ENCODE data around the gene IFNG.

The IFNG gene

DNA sequence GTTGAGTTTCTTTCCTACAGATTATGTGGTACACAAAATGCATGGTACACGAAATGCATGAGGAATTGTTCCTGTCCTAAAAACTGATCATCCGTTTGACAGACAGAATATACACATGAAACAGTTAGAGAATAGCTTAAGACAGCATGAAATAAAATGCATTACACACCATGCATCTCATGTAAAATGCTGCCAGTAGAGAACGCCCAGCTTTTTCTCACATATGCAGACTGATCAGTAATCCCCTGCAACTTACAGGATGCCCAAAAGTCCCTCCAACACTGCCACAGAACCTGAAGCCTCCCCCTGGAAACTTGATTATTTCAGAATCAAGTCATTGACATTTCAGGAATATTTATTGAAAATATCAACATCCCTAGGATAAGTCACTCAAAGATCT is 24.0 kb downstream of the IFNG start:
- 91% methylated on average over 3 of the region's 3 CpGs for WGBS
- H3K4me1 ChIP-seq (ENCODE audit: insufficient read depth, low read length) = no peaks in the 10 kb centered on the region
- no peaks in the 10 kb centered on the region for H3K36me3 ChIP-seq (ENCODE audit: insufficient read depth, low read length)

DNA sequence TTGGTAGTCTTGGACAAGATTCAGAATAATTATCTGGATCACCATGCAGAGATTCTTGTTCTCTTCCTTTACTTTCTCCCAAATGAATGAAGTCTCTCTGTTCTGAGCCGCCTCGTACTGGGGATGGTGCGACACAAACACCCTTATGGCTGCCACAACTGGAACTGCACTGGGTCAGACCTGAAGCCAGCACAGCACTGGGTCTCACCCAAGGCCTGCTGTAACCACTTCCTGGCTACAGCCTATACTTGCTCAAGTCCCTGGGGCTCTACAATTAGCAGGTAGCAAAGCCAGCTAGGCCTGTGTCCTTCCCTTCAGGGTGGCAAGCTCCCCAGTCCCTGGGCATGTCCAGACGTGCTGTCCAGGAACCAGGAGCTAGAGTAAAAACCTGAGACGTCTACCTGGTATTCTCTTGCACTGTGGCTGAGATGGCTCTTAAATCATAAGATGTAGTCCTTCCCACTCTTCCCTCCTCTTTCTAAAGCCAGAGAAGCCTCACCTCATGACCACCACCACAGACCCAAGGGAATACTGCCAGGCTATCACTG is 27.6 kb downstream of the IFNG start:
- Histone ChIP-seq H3K4me3 (ENCODE audit: low read length) (no peak overlapping the region), H3K9ac (ENCODE audit: low read depth, low read length) (no peak overlapping the region), H3K4me1 (ENCODE audit: insufficient read depth, low read length) (no peaks in the 10 kb centered on the region), H3K27ac (ENCODE audit: low read depth, low read length) (no peak overlapping the region), H3K27me3 (ENCODE audit: insufficient read depth, low read length) (no peaks in the 10 kb centered on the region), H3K36me3 (ENCODE audit: insufficient read depth, low read length) (no peaks in the 10 kb centered on the region), H3K9me3 (ENCODE audit: insufficient read depth, low read depth, low read length) (no peaks in the 10 kb centered on the region; the same call in 1 of the 2 replicates)
- 94% methylated on average over 5 of the region's 5 CpGs for WGBS

More for the DNA sequence above, 24.0 kb downstream of the IFNG start:
- Histone ChIP-seq H3K9me3 (ENCODE audit: insufficient read depth, low read depth, low read length) (no peaks in the 10 kb centered on the region), H3K27ac (ENCODE audit: low read depth, low read length) (no peak overlapping the region), H3K27me3 (ENCODE audit: insufficient read depth, low read length) (no peaks in the 10 kb centered on the region), H3K4me3 (ENCODE audit: low read length) (no peak overlapping the region), H3K9ac (ENCODE audit: low read depth, low read length) (no peak overlapping the region)

DNA sequence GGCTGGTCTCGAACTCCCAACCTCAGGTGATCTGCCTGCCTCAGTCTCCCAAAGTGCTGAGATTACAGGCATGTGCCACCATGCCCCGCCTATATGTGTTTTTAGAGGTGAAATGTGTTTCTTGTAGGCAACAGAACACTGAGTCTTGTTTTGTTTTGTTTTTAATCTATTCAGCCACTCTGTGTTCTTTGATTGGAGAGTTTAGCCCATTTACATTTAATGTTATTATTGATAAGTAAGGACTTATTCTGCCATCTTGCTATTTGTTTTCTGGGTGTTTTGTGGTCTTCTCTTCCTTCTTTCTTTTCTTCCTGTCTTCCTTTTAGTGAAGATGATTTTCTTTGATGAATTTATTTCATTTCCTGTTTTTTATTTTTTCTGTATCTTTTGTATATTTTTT is 29.6 kb downstream of the IFNG start:
- Histone ChIP-seq H3K4me3 (ENCODE audit: low read length) (no peak overlapping the region), H3K27me3 (ENCODE audit: insufficient read depth, low read length) (no peaks in the 10 kb centered on the region), H3K9ac (ENCODE audit: low read depth, low read length) (no peak overlapping the region), H3K4me1 (ENCODE audit: insufficient read depth, low read length) (no peaks in the 10 kb centered on the region), H3K27ac (ENCODE audit: low read depth, low read length) (no peak overlapping the region), H3K9me3 (ENCODE audit: insufficient read depth, low read depth, low read length) (no peaks in the 10 kb centered on the region; the same call in 1 of the 2 replicates), H3K36me3 (ENCODE audit: insufficient read depth, low read length) (no peaks in the 10 kb centered on the region)
- 98% methylated on average over 2 of the region's 2 CpGs for WGBS

DNA sequence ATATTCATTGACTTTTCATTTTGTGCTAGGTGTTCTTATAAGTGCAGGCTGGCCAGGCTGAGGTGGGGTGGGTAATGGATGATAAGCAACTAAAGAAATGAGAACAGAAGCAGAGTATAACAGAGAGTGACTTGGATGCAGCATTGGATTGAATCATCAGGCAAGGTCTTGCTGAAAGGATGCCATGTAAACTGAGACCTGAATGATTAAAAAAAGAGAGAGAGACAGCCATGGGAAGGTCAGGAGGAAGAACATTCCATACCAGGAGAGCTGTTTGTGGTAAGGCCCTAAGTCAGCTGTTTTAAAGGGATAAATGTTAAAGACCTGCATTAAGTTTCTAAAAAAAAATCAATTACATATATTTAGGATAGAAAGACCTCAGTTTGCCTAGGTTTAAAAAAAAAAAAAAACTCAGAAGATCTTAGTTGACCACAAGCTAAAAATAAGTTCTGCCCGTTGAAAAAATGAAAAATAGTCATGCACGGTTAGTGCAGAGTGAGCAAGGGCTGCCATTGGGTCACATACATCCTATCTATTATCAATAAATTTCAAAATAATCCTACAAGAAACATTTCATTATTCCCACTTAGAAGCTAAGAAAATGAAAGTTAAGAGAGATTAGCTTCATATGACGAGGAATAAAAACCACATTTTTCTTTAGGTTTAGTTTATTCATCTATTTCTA is 37.2 kb downstream of the IFNG start:
- H3K9me3 ChIP-seq (ENCODE audit: insufficient read depth, low read depth, low read length) = no peaks in the 10 kb centered on the region
- peaks cover 7% of the 10 kb centered on the region; the same call in 1 of the 2 replicates for H3K4me1 ChIP-seq (ENCODE audit: insufficient read depth, low read length)
- WGBS = 93% methylated on average over 2 of the region's 3 CpGs
- no peak overlapping the region for H3K4me3 ChIP-seq (ENCODE audit: low read length)
- no peak overlapping the region for H3K27ac ChIP-seq (ENCODE audit: low read depth, low read length)
- no peak overlapping the region for H3K9ac ChIP-seq (ENCODE audit: low read depth, low read length)
- no peaks in the 10 kb centered on the region for H3K36me3 ChIP-seq (ENCODE audit: insufficient read depth, low read length)
- no peaks in the 10 kb centered on the region for H3K27me3 ChIP-seq (ENCODE audit: insufficient read depth, low read length)

DNA sequence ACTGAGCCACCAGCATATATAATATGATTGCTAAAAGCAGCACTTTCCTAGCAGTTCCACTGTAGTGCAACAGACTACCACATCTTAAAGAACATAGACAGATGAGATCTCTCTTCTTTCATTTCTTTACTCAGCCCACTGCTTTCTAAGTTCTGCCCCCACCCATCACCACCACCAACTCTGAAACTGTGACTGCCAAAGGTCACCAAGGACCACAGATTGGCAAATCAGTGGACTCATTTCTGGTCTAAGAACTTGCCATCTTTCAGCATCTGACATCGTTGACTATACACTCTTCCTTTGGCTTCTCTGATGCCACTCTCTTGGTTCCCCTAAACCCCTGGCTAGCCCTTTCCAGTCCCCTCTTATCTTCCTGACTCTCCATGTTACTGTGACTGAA is 38.4 kb downstream of the IFNG start:
- no peaks in the 10 kb centered on the region for H3K36me3 ChIP-seq (ENCODE audit: insufficient read depth, low read length)
- no peak overlapping the region for H3K9ac ChIP-seq (ENCODE audit: low read depth, low read length)
- no peaks in the 10 kb centered on the region for H3K27me3 ChIP-seq (ENCODE audit: insufficient read depth, low read length)
- WGBS = over 99% methylated on average over 1 of the region's 1 CpG
- no peaks in the 10 kb centered on the region for H3K9me3 ChIP-seq (ENCODE audit: insufficient read depth, low read depth, low read length)
- peaks cover 7% of the 10 kb centered on the region; the same call in 1 of the 2 replicates for H3K4me1 ChIP-seq (ENCODE audit: insufficient read depth, low read length)
- H3K27ac ChIP-seq (ENCODE audit: low read depth, low read length) = no peak overlapping the region
- H3K4me3 ChIP-seq (ENCODE audit: low read length) = no peak overlapping the region

DNA sequence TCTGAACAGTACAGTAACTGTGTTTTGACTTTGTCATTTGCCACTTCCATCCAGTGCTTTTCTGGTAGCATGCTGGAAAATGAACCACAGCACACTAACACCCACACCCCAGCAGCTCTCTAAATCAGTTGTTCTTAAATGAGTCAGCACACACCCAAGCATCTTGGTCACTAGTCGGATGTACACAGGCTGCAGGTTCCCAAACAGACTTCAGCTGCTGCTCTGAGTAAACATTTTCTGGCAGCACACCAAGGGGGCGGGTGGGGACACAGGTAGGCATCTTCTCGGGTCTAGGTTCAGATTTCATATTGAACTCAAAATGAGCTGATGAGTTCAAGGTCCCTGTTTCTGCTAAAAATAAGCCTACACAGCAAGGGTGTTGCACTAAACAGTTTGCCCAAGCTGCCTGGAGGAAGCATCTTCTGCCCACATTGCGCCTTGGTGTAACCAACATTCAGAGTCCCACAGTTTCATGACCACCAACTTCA is 39.8 kb downstream of the IFNG start:
- no peak overlapping the region for H3K9ac ChIP-seq (ENCODE audit: low read depth, low read length)
- peaks cover 7% of the 10 kb centered on the region; the same call in 1 of the 2 replicates for H3K4me1 ChIP-seq (ENCODE audit: insufficient read depth, low read length)
- no peak overlapping the region for H3K4me3 ChIP-seq (ENCODE audit: low read length)
- no peaks in the 10 kb centered on the region for H3K9me3 ChIP-seq (ENCODE audit: insufficient read depth, low read depth, low read length)
- 94% methylated on average over 4 of the region's 4 CpGs for WGBS
- H3K27me3 ChIP-seq (ENCODE audit: insufficient read depth, low read length) = no peaks in the 10 kb centered on the region
- H3K27ac ChIP-seq (ENCODE audit: low read depth, low read length) = no peak overlapping the region
- no peaks in the 10 kb centered on the region for H3K36me3 ChIP-seq (ENCODE audit: insufficient read depth, low read length)

DNA sequence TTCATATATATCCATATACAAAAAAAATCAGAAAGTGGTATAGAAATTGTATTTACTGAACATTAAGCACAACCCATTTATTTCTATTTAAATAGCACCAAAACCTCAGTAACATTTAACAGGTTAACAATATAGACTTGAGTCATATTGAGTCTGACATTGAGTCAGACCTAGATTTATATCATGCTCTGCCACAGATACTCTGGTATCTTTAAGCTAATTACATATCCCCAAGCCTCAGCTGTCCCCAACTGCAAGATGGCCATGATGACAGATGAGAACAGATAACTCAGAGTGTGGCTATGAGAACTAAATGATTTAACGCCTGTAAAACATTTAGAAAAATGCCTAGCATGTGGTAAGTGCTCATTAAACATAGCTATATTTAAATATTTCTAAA is 40.3 kb downstream of the IFNG start:
- Histone ChIP-seq H3K4me3 (ENCODE audit: low read length) (no peak overlapping the region), H3K9me3 (ENCODE audit: insufficient read depth, low read depth, low read length) (no peaks in the 10 kb centered on the region), H3K27ac (ENCODE audit: low read depth, low read length) (no peak overlapping the region), H3K36me3 (ENCODE audit: insufficient read depth, low read length) (no peaks in the 10 kb centered on the region), H3K9ac (ENCODE audit: low read depth, low read length) (no peak overlapping the region), H3K4me1 (ENCODE audit: insufficient read depth, low read length) (peaks cover 7% of the 10 kb centered on the region; the same call in 1 of the 2 replicates), H3K27me3 (ENCODE audit: insufficient read depth, low read length) (no peaks in the 10 kb centered on the region)
- no CpG with 5 or more reads among the region's 1 CpG for WGBS

DNA sequence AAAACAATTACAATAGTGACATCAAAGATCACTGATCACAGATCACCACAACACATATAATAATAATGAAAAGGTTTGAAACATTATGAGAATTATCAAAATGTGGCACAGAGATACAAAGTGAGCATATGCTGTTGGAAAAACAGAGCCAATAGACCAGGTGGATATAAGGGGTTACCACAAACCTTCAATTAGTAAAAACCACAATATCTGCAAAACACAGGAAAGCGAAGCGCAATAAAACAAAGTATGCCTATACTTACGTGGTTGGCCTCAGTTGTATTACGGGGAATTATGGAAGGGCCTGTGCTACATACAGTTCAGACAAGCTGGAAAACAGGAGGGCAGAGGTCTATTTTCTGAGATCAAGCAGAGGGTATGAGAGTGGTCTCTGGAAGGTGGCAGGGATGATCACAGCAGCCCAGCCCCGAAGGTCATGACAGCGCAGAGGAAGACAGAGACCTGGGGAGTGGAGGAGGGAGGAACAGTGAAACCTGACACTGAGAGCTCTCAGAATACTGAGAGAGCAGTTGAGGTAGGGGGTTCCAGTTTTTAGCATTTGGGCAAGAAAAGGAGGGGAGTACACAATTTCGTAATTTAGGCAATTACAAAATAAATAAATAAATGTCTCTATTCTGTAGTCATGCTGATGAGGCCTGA is 41.3 kb downstream of the IFNG start:
- Histone ChIP-seq H3K27me3 (ENCODE audit: insufficient read depth, low read length) (no peaks in the 10 kb centered on the region), H3K9ac (ENCODE audit: low read depth, low read length) (no peak overlapping the region), H3K4me1 (ENCODE audit: insufficient read depth, low read length) (peaks cover 7% of the 10 kb centered on the region; the same call in 1 of the 2 replicates), H3K36me3 (ENCODE audit: insufficient read depth, low read length) (no peaks in the 10 kb centered on the region), H3K9me3 (ENCODE audit: insufficient read depth, low read depth, low read length) (no peaks in the 10 kb centered on the region), H3K4me3 (ENCODE audit: low read length) (no peak overlapping the region), H3K27ac (ENCODE audit: low read depth, low read length) (no peak overlapping the region)
- 66% methylated on average over 6 of the region's 7 CpGs for WGBS

DNA sequence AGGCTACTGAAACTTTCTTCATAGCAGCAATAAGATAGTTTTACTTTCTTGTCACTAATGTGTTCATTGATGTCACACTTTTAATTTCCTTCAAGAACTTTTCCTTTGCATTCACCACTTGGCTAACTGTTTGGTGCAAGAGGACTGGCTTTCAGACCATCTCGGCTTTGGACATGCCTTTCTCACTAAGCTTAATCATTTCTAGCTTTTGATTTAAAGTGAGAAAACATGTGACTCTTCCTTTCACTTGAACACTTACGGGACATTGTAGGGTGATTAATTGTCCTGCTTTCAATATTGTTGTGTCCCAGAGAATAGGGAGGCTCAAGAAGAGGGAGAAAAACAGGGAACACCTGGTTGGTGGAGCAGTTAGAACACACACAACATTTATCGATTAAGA is 41.9 kb downstream of the IFNG start:
- H3K27ac ChIP-seq (ENCODE audit: low read depth, low read length) = no peak overlapping the region
- no peaks in the 10 kb centered on the region for H3K36me3 ChIP-seq (ENCODE audit: insufficient read depth, low read length)
- no peaks in the 10 kb centered on the region for H3K9me3 ChIP-seq (ENCODE audit: insufficient read depth, low read depth, low read length)
- no peak overlapping the region for H3K4me3 ChIP-seq (ENCODE audit: low read length)
- no peak overlapping the region for H3K9ac ChIP-seq (ENCODE audit: low read depth, low read length)
- 88% methylated on average over 3 of the region's 3 CpGs for WGBS
- H3K27me3 ChIP-seq (ENCODE audit: insufficient read depth, low read length) = no peaks in the 10 kb centered on the region
- H3K4me1 ChIP-seq (ENCODE audit: insufficient read depth, low read length) = peaks cover 7% of the 10 kb centered on the region; the same call in 1 of the 2 replicates

DNA sequence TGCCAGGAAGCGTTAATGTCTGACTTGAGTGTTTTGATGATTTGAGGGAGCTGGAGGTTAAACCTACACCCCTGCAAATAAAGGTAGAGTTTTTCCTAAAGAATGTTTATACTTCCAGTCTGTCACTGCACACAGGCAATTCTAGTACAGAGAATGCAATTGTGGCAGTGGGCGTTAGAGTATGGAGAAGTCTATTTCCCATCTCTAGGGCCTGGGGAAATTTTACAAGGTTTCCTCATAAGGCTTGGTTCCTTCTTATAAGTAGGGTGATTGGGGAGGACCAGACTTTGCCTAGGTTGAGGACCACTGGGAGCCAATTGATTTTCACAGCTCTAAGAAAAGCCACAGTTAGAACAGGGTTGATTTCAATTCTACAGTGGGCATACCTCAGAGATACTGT is 44.3 kb downstream of the IFNG start:
- Histone ChIP-seq H3K36me3 (ENCODE audit: insufficient read depth, low read length) (no peaks in the 10 kb centered on the region), H3K4me1 (ENCODE audit: insufficient read depth, low read length) (peaks cover 7% of the 10 kb centered on the region; the same call in 1 of the 2 replicates), H3K27me3 (ENCODE audit: insufficient read depth, low read length) (no peaks in the 10 kb centered on the region), H3K9me3 (ENCODE audit: insufficient read depth, low read depth, low read length) (no peaks in the 10 kb centered on the region), H3K4me3 (ENCODE audit: low read length) (no peak overlapping the region), H3K27ac (ENCODE audit: low read depth, low read length) (no peak overlapping the region), H3K9ac (ENCODE audit: low read depth, low read length) (no peak overlapping the region)
- 100% methylated on average over 2 of the region's 2 CpGs for WGBS

DNA sequence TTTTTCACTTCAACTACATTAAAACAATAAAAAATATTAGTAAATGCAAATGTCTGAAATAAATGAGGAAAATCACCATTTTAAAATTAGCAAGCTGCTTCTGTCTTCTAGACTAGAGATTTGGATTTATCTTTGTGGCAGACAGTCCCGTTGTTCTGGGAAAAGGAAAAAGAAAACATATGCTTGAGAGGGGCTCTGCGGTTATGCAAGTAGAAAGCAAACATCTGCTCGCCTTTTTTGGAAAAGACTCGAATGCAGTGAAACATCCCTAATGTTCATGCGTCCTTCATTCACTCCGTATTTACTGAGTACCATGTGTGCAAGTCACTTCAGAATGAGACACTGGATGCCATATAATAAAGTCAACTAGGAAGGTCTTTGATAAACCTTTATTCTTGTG is 44.9 kb downstream of the IFNG start:
- H3K36me3 ChIP-seq (ENCODE audit: insufficient read depth, low read length) = no peaks in the 10 kb centered on the region
- 94% methylated on average over 6 of the region's 6 CpGs for WGBS
- peaks cover 7% of the 10 kb centered on the region; the same call in 1 of the 2 replicates for H3K4me1 ChIP-seq (ENCODE audit: insufficient read depth, low read length)
- no peaks in the 10 kb centered on the region for H3K27me3 ChIP-seq (ENCODE audit: insufficient read depth, low read length)
- no peak overlapping the region for H3K9ac ChIP-seq (ENCODE audit: low read depth, low read length)
- no peak overlapping the region for H3K4me3 ChIP-seq (ENCODE audit: low read length)
- no peak overlapping the region for H3K27ac ChIP-seq (ENCODE audit: low read depth, low read length)
- no peaks in the 10 kb centered on the region for H3K9me3 ChIP-seq (ENCODE audit: insufficient read depth, low read depth, low read length)
